Measurements from ENCODE around the gene TMEM238. TPM values are rescaled to one million over a fixed set of nuclear protein-coding genes. Genes with fewer than 3 reads are reported as not detected.

Gene TMEM238
- total RNA-seq, 6 experiments from 2014 or later = 0.26 to 2.4 (median 0.64) TPM

- no peak overlapping the region for H3K4me3 Mint-ChIP-seq
- H3K9me3 Mint-ChIP-seq = no peaks in the 10 kb centered on the region
- H3K27me3 Mint-ChIP-seq (ENCODE audit: insufficient read depth) = peaks cover 6% of the 10 kb centered on the region
- peaks cover 4% of the 10 kb centered on the region; the same call in 1 of the 2 replicates for H3K36me3 Mint-ChIP-seq (ENCODE audit: low read depth)
- no peaks in the 10 kb centered on the region for H3K4me1 Mint-ChIP-seq (ENCODE audit: low read depth)
- no peak overlapping the region for H3K27ac Mint-ChIP-seq
- no peak for TF ChIP-seq CTCF (IDR thresholded peaks at IDR 0.05)
- no peak for DNase-seq
Measured at GRCh38 chr19:55362174-55362989, 21.7 kb downstream of the TMEM238 start.

GRCh38 chr19:55360902-55361301 is 23.2 kb downstream of the TMEM238 start:
- H3K27me3 Mint-ChIP-seq (ENCODE audit: insufficient read depth) = peaks cover 10% of the 10 kb centered on the region
- no peak for TF ChIP-seq CTCF (IDR thresholded peaks at IDR 0.05)
- H3K27ac Mint-ChIP-seq = no peak overlapping the region
- H3K9me3 Mint-ChIP-seq = no peaks in the 10 kb centered on the region
- no peak overlapping the region for H3K4me3 Mint-ChIP-seq
- H3K4me1 Mint-ChIP-seq (ENCODE audit: low read depth) = no peaks in the 10 kb centered on the region
- no peaks in the 10 kb centered on the region for H3K36me3 Mint-ChIP-seq (ENCODE audit: low read depth)
- no peak for DNase-seq

GRCh38 chr19:55358943-55359908 is 24.9 kb downstream of the TMEM238 start:
- TF ChIP-seq CTCF (IDR thresholded peaks at IDR 0.05) = no peak
- peaks cover 10% of the 10 kb centered on the region for H3K27me3 Mint-ChIP-seq (ENCODE audit: insufficient read depth)
- no peak overlapping the region for H3K4me3 Mint-ChIP-seq
- no peaks in the 10 kb centered on the region for H3K36me3 Mint-ChIP-seq (ENCODE audit: low read depth)
- no peaks in the 10 kb centered on the region for H3K4me1 Mint-ChIP-seq (ENCODE audit: low read depth)
- DNase-seq = no peak
- no peaks in the 10 kb centered on the region for H3K9me3 Mint-ChIP-seq
- H3K27ac Mint-ChIP-seq = no peak overlapping the region

- Mint-ChIP-seq H3K36me3 (ENCODE audit: low read depth) (no peaks in the 10 kb centered on the region), H3K4me3 (no peak overlapping the region), H3K27me3 (ENCODE audit: insufficient read depth) (peaks cover 6% of the 10 kb centered on the region), H3K4me1 (ENCODE audit: low read depth) (no peaks in the 10 kb centered on the region), H3K27ac (no peak overlapping the region), H3K9me3 (no peaks in the 10 kb centered on the region)
- no peak for TF ChIP-seq CTCF (IDR thresholded peaks at IDR 0.05)
- DNase-seq = no peak
Measured at GRCh38 chr19:55358493-55358892, 25.6 kb downstream of the TMEM238 start.

GRCh38 chr19:55355213-55355821 is 28.8 kb downstream of the TMEM238 start:
- no peaks in the 10 kb centered on the region for H3K9me3 Mint-ChIP-seq
- no peak for TF ChIP-seq CTCF (IDR thresholded peaks at IDR 0.05)
- DNase-seq = no peak
- H3K27me3 Mint-ChIP-seq (ENCODE audit: insufficient read depth) = peaks cover 18% of the 10 kb centered on the region
- no peaks in the 10 kb centered on the region for H3K36me3 Mint-ChIP-seq (ENCODE audit: low read depth)
- H3K27ac Mint-ChIP-seq = no peak overlapping the region
- H3K4me1 Mint-ChIP-seq (ENCODE audit: low read depth) = no peaks in the 10 kb centered on the region
- H3K4me3 Mint-ChIP-seq = no peak overlapping the region

Measured in HFFc6 (cell line).